NCI-H2227 (cell line): Measurements from ENCODE around the gene HOXA3.

ENCODE experiments used
- DNase-seq: peaks from one replicate; lab custom pipeline; 2025; ENCODE audit not compliant: unreplicated experiment; lab: John Stamatoyannopoulos, UW

Gene HOXA3

DNA sequence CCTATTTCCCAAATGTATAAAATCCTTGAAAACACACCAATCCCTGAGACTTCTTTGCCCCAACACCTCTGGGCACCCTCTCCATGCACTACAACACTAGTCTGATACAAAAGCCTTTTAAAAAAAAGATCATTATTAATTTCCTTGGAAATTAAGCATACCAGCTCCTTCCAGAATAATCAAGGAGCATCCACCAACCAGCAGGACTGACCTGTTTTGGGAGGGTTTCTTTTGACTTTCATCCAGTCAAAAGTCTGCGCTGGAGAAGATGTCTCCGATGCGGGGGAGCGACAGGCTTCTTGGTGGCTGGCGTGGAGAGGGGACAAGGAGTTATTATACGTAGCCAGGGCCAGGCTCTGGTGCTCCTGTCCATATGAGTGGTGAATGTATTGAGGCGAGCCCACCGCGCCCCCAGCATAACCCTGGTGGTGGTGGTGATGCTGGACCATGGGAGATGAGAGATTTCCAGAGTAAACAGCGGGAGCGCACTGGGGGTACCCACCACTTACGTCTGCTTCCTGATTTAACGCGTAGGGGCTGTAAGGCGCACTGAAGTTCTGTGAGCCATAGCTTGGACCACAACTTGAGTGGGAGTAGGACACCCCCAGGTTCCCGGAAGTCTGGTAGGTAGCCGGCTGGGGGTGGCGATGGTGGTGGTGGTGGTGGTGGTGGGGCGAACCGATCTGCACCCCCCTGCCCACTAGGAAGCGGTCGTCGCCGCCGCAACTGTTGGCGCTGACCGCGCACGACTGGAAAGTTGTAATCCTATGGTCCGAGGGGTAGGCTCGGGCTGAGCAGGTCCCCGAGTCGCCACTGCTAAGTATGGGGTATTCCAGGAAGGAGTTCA, 57.1 kb downstream of the HOXA3 start:
- no peak for DNase-seq

DNA sequence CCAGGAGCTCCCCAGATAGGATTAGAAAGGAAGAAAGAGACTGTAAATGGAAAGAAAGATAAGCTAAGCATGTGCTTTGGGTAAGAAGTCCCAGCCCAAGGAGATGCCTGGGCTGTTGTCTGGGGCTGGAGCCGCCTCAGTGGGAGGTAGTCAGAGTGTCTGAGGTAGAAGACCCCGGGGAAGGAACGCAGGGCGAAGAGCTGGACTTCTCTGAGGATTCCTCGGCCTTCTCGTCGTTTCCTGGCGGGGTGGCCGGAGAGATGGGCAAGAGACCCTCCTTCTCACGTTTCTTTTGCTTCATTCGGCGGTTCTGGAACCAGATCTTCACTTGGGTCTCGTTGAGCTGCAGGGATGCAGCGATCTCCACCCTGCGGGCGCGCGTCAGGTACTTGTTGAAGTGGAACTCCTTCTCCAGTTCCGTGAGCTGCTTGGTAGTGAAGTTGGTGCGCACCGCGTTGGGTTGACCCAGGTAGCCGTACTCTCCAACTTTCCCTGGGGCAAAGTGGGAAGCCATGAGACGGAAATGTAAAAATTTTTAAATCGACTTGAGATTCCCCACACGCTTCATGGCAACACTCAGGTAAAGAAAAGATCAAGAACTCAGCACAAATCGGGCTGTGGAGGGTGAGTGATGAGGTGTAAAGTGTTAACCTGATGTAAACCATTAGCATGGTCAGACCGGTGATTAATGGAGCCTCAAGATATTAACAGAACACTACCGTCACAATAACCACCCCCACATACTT, 57.9 kb downstream of the HOXA3 start:
- no peak for DNase-seq

DNA sequence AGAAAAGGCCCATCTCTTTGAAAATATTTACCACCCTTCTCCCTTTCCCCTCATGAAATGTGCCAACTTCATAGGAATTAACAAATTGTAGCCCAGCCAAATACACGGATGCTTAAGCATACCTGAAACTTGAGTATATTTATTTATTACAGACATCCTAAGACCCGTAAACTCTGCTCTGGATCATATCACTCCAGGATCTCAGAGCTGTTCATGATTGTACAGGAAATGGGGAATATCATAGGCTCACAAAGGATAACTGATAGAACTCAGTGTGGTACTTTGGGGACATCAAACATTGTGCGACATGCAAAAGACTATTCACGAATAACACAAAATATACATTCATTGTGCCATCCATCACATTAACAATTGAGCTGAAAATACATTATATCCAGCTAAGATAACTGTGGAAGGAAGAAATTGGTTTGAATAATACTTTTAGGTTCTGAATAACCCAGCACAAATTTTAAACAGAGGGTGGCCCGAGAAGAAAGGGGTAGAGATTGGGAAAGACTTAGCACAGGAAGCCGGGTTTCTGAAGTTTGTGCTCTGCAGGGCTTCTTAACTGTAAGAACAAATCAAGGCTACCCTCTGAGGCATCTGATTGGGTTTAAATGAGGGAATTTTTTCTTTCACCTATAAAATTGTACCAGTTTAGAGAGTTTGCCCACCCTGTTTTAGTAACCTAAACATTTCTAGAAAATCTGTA, 59.0 kb downstream of the HOXA3 start:
- DNase-seq = no peak

DNA sequence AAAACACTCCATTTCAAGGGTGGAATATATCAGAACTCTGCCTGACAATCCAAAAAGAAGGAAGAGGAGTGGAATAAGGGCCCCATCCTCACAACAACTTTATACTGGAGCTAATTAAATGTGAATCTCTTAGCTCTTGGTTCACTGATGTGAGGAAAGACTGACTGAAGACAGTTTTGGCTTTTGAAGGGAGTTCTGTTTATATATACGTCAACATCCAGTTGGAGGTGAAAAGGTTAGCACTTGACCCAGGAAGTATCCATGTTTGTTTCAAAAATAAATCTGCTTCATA, 59.6 kb downstream of the HOXA3 start:
- no peak for DNase-seq

DNA sequence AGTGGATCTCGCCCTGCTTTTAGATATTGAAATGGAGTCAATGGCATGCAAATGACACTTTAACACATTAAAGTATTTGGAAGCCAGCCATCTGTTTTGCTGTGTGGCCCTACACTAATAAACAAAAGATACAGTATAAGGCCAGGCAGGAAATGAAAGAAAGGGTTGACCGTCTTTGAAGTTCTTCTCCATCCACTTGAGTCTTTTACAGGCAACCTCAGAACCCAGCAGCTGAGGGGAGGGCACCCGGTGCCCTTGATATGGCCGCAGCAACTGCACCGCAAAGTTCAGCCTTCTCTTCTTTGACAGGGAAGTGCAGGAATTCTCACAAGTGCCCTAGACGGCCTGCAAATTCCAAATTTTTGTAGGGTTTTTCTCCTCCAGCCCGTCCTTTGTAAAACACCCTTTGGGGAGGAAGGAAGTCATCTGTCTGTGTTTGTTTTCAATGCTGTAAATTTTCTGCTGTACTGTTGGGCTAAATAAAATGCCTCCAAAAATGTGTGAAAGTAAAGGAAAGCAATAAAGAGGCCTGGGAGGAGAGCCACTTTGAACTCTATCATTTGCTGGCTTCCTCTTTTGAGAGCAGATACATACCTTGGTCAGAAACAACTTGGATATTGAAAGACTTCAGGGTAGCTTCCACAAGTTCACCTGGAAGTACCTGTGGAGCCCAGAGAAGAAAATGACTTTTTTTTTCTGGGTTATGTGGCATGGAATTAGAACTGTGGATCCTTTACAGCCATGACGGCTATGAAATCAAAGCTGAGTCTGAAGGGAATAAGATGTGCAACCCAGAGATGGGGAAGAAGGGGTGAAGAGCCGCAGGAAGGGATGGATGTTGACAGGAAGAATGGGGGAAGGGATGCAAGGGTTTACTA, 60.2 kb downstream of the HOXA3 start:
- no peak for DNase-seq

DNA sequence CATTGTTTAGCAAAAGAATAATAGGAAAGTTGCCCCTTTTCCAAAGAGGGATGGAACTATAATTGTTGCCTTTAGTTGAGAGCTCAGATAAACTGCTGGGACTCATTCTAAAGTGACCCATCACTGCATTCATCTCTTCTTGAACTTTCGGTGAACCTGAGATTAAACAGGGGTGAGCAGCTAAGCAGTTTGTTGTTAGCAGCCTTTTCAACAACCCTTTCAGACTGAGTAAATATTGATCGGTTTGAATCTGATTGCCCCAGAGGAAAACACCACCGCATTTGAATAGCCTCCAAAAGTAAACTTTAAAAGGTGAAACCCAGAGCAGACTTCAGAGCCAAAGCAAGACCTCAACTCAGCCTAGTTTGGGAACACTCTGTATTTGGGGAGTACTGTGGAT, 61.3 kb downstream of the HOXA3 start:
- no peak for DNase-seq

DNA sequence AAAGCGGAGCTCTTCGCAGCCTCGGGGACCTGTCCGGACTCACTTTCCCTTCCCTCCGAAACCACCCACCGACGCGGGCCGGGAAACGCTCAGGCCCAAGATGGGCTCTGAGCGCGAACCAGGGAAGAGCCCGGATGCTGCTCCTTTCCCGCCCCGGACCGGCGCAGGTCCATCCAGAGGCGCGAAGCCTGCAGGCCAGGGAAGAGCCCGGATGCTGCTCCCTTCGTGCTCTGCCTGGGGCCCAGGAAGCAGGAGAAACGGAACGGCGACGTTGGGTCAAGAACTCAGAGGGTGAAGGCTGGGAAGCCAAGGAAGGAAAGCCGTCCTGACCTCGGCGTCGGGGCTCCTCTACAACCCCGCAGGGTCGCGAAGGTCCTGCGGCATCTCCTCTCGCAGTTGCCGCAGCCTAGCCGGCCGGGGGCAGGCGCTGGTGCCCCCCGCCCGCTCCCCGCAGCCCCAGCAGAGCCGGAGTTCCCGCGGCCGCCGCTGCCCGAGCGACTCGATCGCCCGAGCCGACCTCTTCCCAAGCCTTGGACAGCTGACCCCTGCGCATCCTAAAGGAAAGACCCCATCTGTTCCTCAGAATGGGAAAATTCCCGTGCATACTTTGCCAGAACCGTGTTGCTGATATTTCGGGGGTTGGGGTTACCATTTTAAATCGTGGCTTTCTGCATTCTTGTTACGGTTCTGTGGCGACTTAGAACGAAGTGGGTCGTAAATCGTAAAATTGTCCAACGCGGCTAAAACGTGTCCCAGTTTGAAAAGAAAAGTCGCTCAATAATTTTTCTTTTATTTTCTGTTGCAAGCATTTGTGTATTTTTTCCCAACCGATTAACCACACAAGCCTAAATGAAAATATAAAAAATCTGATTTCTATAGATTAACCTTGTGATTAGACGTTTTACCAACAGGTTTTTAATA, 64.1 kb downstream of the HOXA3 start:
- no peak for DNase-seq

DNA sequence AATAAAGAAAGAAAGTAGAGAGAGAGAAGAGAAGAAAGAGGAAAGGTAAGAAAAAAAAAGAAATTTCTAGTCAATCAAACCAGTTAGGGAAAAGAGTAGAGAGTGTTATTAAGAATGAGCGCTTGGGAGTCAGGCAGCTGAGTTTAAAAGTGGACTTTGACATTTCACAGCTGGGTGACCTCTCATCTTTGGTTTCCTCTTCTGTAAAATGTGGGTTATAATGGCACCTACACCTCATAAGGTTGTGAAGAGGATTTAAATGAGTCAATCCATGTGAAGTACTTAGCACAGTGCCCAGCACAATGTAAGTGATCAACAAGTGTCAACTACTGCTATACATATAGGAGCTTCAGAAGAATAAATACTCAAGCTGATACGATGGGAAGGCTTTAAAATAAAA, 68.7 kb downstream of the HOXA3 start:
- DNase-seq = no peak

DNA sequence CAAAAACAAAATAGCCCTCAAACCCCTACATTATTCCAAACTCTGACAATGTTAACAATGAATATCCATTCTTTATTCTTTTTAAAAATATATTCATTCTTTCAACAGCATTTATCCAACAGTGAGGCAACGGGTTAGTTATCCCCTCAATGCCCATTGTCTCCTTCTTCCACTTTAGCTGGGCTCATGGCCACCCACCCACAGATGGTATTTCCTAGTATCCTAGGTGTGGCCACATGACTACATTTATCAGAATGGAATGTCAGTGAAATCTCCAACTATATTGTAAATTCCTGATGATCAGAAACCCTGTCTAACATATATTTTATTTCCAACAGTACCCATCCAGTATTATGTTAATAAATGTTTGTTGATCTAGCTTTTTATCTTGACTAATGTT, 70.2 kb downstream of the HOXA3 start:
- no peak for DNase-seq

DNA sequence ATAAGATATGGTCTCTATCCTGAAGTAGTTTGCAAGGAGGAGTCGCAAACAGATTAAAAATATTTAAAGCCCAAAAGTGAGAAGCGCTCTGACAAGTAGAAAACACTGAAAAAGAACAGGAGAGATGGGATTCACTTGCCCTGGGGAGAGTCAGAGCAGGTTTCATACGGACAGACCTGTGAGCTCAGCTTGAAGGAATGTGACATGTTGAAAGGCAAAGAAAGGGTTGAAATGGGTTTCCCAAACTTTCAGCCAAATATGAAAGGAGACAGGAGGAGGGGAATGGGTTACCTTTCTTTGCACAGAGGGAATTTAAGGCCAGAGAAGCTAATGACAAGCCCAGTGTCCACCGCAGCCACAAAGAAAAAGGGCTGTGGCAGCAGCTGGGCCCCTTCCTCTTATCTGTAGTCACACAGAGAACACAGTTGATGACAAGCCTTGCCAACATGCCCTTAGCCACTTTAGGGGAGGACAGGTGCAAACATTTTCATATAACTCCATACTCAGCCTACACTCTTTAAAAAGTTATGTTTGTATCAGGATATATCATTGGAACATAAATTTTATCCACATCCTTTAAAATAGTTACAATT, 71.4 kb downstream of the HOXA3 start:
- DNase-seq = no peak

DNA sequence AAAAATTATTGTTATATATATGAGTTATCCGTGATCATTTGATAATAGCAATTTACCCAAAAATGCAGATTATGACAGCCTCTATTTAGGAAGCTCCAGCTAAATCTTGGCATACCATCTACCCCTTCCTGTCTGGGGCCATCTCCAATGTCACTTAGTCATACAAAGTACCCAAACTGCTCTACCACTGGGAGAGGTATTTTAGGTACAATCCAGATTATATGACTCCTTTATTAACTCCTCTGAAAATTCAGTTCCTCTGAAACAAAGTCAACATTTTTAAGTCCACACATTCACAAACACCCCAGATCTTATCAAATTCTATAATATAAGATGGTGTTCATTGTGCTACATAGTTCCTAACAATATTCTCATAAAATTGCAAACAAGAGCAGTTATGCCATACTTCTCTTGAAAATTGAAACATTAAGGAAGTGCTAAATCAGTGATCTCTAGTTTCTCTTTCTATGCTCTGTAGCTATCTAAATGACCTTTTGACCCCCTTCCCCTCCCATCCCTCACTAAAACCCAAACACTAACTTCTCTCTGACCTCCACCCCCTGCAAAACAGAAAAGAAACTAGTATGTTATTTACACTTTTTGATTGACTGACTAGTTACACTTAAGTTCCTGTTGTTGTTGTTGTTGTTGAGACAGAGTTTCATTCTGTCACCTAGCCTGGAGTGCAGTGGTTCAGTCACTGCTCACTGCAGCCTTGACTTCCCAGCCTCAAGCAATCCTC, 73.0 kb downstream of the HOXA3 start:
- DNase-seq = no peak

DNA sequence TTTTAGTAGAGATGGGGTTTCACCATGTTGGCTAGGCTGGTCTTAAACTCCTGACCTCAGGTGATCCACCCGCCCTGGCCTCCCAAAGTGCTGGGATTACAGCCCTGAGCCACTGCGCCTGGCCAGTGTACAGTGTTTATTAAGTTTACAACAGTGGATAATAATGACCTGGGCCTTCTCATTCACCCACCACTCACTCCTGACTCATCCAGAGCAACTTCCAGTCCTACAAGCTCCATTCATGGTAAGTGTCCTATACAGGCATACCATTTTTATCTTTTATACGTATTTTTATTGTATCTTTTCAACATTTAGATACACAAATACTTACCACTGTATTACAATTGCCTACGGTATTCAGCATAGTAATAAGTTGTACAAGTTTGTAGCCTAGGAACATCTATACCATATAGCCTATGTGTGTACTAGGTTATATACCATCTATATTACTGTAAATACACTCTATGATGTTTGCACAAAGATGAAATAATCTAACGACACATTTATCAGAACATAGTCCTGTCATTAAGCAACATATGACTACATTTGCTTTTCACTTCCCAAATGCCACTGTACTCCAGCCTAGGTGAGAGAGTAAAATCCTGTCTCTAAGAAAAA, 73.7 kb downstream of the HOXA3 start:
- no peak for DNase-seq

DNA sequence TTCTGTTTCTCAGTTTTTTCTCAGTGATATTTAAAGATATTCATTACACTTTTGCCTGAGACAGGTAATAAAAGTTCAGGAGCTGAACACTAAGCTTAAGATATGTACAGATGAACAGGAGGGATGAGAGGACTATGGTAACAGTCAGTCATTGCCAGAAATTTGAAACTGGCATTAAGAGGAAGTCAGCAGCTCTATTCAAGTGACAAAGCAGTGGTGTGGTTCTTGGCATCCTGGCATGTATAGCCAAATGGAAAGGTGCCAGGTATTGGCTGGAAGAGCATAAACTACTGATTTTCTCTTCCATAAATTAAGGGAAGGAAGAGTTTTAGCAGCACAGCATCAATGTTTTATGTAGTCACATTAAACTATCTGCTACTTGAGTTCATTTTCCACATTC, 79.3 kb downstream of the HOXA3 start:
- DNase-seq = no peak

DNA sequence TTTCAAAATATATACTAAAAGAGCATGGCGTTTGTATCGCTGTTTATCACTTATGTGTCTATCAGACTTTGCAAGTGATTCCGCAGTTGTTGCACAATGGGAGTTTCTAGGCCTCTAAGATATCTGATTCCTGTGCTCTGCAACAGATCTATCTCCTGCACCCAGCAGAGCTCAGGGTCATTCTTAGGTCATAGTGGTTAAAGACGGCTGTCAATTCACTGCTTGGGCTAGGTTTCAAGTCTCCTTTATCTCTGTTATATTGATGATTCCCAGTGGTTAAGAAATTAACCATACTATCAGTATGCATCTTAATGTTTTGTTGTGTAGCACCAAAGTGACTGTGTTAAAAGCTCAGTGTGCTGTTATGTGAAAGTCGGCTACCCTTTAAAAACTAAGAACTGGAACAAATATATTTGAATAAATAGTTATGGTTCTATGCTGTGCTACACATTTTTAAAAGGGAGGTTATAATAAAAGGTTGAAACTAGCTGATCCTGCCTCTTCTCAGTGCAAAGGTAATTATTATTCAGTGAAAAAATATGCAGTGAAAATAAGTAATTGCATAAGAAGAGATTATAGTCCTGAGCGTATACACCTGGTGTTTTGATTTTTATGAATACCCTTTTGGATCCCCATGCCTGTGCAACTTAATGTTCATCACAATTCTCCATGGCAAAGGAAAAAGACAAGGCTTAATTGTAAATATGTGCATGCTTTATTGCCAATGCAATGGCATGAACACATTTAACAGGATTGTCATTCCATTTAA, 80.6 kb downstream of the HOXA3 start:
- DNase-seq = no peak

DNA sequence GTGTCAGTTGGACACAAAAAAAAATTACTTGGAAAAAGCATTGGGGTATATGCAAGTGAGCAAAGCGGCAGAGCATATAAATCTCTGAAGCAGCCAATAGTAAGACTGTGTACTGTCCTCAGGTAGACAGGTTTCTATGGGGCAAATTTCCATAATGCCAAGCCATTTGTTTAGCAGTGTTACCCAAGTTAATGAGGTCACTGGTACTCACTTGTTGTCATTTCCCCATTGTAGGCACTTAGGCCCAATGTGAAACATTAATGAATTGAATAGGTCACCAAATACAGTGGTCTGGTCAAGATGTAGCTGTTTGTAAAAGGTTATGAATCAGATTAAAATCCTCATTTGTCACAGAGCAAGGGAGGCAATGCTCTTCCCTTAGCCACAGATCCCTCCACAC, 84.1 kb downstream of the HOXA3 start:
- DNase-seq = no peak

DNA sequence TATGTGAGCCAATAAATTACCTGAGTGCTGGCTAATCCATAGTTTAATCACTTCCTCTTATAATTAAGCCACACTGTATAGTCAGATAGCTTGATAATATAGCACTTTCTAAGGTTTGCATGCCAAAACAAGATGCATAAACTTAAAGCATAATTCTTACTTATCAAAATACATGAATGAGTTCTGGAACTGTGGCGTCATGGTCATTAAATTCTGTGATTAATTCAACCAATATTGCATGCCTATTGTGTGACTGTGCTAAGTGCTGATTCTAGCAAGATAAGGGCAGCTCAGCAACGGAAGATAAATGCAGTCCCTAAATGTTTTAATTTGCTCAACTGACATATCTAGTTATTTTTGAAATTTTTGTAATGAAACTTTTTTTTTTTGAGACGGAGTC, 86.2 kb downstream of the HOXA3 start:
- DNase-seq = no peak

DNA sequence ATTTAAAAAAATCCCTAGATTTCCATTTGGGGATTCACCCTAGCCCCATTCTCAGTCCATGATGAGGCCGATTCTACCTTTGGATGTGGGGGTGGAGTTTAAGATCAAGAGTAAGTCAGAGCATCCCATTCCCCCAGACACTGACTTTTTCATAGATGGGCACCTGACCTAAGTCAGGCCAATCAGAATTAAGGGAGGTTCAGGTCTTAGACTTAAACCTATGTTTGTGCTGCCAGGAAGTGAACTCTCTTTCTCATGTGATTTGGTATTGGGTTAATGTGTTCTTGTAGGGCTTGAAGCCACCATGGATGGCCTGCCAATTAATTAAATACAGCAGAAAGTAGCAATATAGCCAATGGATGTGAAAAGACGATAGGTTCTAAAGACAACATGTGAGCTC, 86.7 kb downstream of the HOXA3 start:
- DNase-seq = no peak

DNA sequence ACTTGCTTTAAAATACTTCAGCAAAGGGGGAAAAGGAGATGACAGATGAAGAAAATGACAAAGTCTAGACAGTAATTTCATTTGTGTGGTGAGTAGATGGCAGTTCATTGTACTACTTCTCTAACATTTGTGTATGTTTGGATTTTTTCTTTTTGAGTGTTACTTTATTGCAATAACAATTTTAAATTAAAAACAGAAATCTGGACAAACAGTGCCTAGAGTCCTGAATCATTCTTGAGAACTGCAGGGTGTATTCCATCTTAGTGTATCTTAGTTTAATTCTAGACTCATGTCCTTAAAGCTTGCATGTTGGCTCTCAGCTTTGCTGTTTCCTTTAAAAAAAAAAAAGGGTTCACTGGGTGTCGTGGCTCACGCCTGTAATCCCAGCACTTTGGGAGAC, 87.7 kb downstream of the HOXA3 start:
- no peak for DNase-seq
